OCI-LY3 (cell line): Measurements from ENCODE around the gene STKLD1.

Experiments used
- H2AFZ ChIP-seq: fragments of 200-600, 300-600 bp; shearing (Covaris generic); 2 replicates; pipeline ENCODE4 v1.6.0; 2014; ENCODE audit warnings: antibody characterized with exemption, low read depth, low read length
- H3K27ac ChIP-seq: fragments of 200-600, 300-600 bp; sonication (generic); 2 replicates; pipeline ENCODE4 v1.5.1; 2014; ENCODE audit warnings: mild to moderate bottlenecking, low read length, moderate library complexity, mixed read lengths
- H3K27me3 ChIP-seq: fragments of 200-600, 300-600 bp; sonication (generic); 2 replicates; pipeline ENCODE4 v1.6.1; 2014; ENCODE audit warnings: low read depth, low read length, mixed read lengths
- H3K36me3 ChIP-seq: fragments of 200-600, 300-600 bp; sonication (generic); replicated peaks from 2 replicates; pipeline ENCODE3; 2014; ENCODE audit warnings: low read depth, low read length, mixed read lengths
- H3K4me1 ChIP-seq: fragments of 300-600, 200-600 bp; sonication (generic); 2 replicates; pipeline ENCODE4 v1.6.1; 2014; ENCODE audit warnings: low read length, mixed read lengths
- H3K4me2 ChIP-seq: fragments of 200-600, 300-600 bp; sonication (generic); 2 replicates; pipeline ENCODE4 v1.6.1; 2014; ENCODE audit warnings: low read length, mixed read lengths
- H3K4me3 ChIP-seq: fragments of 300-600, 200-600 bp; sonication (generic); 2 replicates; pipeline ENCODE4 v1.5.1; 2014; ENCODE audit warnings: antibody characterized with exemption, mild to moderate bottlenecking, low read length, moderate library complexity
- H3K79me2 ChIP-seq: fragments of 300-600, 200-600 bp; shearing (Covaris generic); 2 replicates; pipeline ENCODE4 v1.6.1; 2014; ENCODE audit warnings: mild to moderate bottlenecking, low read length, mixed read lengths
- H3K9ac ChIP-seq: fragments of 300-600, 200-600 bp; shearing (Covaris generic); 2 replicates; pipeline ENCODE4 v1.6.0; 2014; ENCODE audit warnings: mild to moderate bottlenecking, low read length, moderate library complexity
- H3K9me3 ChIP-seq: fragments of 200-600, 300-600 bp; shearing (Covaris generic); 2 replicates; pipeline ENCODE4 v1.6.1; 2014; ENCODE audit warnings: low read length, mixed read lengths; ENCODE audit not compliant: insufficient read depth
- H4K20me1 ChIP-seq: fragments of 200-600, 300-600 bp; sonication (generic); 2 replicates; pipeline ENCODE4 v1.6.1; 2016; ENCODE audit warnings: low read length, mixed read lengths; ENCODE audit not compliant: insufficient read depth
- CTCF ChIP-seq: fragments of 200-600, 300-600 bp; sonication (generic); IDR thresholded peaks from 2 replicates; pipeline ENCODE4 v1.5.1; 2014; ENCODE audit warnings: antibody characterized with exemption, low read length, low read depth
- EZH2phosphoT487 ChIP-seq: fragments of 200-600 bp; shearing (Covaris generic); IDR thresholded peaks from 2 replicates; pipeline ENCODE4 v1.6.1; 2018; ENCODE audit warnings: antibody characterized with exemption, mixed run types, low read depth

The STKLD1 gene

GRCh38 chr9:133362359-133363044 lies 13.7 kb upstream of the STKLD1 start:
- H3K27me3 ChIP-seq, result no peaks in the 10 kb centered on the region
- H3K4me1 ChIP-seq, result peaks cover 2% of the 10 kb centered on the region; the same call in 1 of the 2 replicates
- H3K9ac ChIP-seq, result no peak overlapping the region
- H3K79me2 ChIP-seq, result peaks cover 26% of the 10 kb centered on the region
- no peak overlapping the region for H3K27ac ChIP-seq
- H4K20me1 ChIP-seq, result peaks cover 18% of the 10 kb centered on the region
- H3K36me3 ChIP-seq, result peaks cover 68% of the 10 kb centered on the region
- TF ChIP-seq CTCF (no peak), EZH2phosphoT487 (no peak)
- no peak overlapping the region for H2AFZ ChIP-seq
- no peak overlapping the region for H3K4me2 ChIP-seq
- H3K9me3 ChIP-seq, result no peaks in the 10 kb centered on the region
- H3K4me3 ChIP-seq, result no peak overlapping the region

GRCh38 chr9:133366435-133366834 lies 9.7 kb upstream of the STKLD1 start:
- no peak overlapping the region for H2AFZ ChIP-seq
- H3K9me3 ChIP-seq, result no peaks in the 10 kb centered on the region
- no peak overlapping the region for H3K4me2 ChIP-seq
- H3K36me3 ChIP-seq, result peaks cover 87% of the 10 kb centered on the region
- H3K4me1 ChIP-seq, result no peaks in the 10 kb centered on the region
- no peak overlapping the region for H3K27ac ChIP-seq
- peaks cover 57% of the 10 kb centered on the region for H4K20me1 ChIP-seq
- TF ChIP-seq EZH2phosphoT487 (no peak), CTCF (no peak)
- H3K9ac ChIP-seq, result no peak overlapping the region
- H3K79me2 ChIP-seq, result peaks cover 59% of the 10 kb centered on the region
- no peak overlapping the region for H3K4me3 ChIP-seq
- H3K27me3 ChIP-seq, result no peaks in the 10 kb centered on the region

GRCh38 chr9:133367221-133367620 lies 8.9 kb upstream of the STKLD1 start:
- Histone ChIP-seq H4K20me1 (peaks cover 65% of the 10 kb centered on the region), H3K36me3 (peaks cover 82% of the 10 kb centered on the region), H3K79me2 (peaks cover 67% of the 10 kb centered on the region)

GRCh38 chr9:133367778-133368177 lies 8.4 kb upstream of the STKLD1 start:
- Histone ChIP-seq H3K4me2 (no peak overlapping the region), H3K27me3 (no peaks in the 10 kb centered on the region), H4K20me1 (peaks cover 71% of the 10 kb centered on the region), H3K4me1 (no peaks in the 10 kb centered on the region), H3K9me3 (no peaks in the 10 kb centered on the region), H3K79me2 (peaks cover 73% of the 10 kb centered on the region), H2AFZ (no peak overlapping the region), H3K4me3 (no peak overlapping the region), H3K27ac (no peak overlapping the region), H3K36me3 (peaks cover 82% of the 10 kb centered on the region), H3K9ac (no peak overlapping the region)
- no peak for TF ChIP-seq CTCF
- TF ChIP-seq EZH2phosphoT487, result no peak

More at GRCh38 chr9:133367221-133367620, 8.9 kb upstream of the STKLD1 start:
- Histone ChIP-seq H3K27ac (no peak overlapping the region), H2AFZ (no peak overlapping the region), H3K9me3 (no peaks in the 10 kb centered on the region), H3K4me1 (no peaks in the 10 kb centered on the region), H3K4me2 (no peak overlapping the region), H3K4me3 (no peak overlapping the region), H3K9ac (no peak overlapping the region), H3K27me3 (no peaks in the 10 kb centered on the region)
- no peak for TF ChIP-seq CTCF
- no peak for TF ChIP-seq EZH2phosphoT487
